Naive thymus-derived CD8-positive, alpha-beta T cell (primary cell): Measurements from ENCODE around the gene NINJ2. TPM values are rescaled to one million over a fixed set of nuclear protein-coding genes. Genes with fewer than 3 reads are reported as not detected.

Experiments
- ATAC-seq, 2 donors: fragments of 150-1000 bp; cut with Tn5 transposase in 1 of 2; sonication (Bioruptor Pico), chemical (Tn5 transposase) in 1 of 2; 1 replicate in 1 of 2; 2 replicates in 1 of 2; pipeline ENCODE4 v1.10.0; 2021; ENCODE audit warnings: mild to moderate bottlenecking in 2 of 2, moderate library complexity in 2 of 2
- POLR2A ChIA-PET: fragments of 350-600 bp; sonication (Branson Sonifier 250); formaldehyde crosslinking; loops from one replicate; lab custom pipeline; 2021; ENCODE audit warnings: antibody characterized with exemption; lab: Charles Lee
- DNase-seq, 10 donors: peaks; one replicate each; pipeline versions ENCODE4 v3.0.0 to v3.0.0-alpha.2; 2020 to 2022
- H3K27ac Mint-ChIP-seq, 10 donors: one replicate each; pipeline ENCODE4 v1.8.0; 2020 to 2022; ENCODE audit warnings: mild to moderate bottlenecking in 10 of 10, mixed read lengths in 10 of 10, moderate library complexity in 4 of 10, inconsistent platforms in 1 of 10
- H3K27me3 Mint-ChIP-seq, 5 donors: one replicate each; pipeline ENCODE4 v1.8.0; 2021 to 2022; ENCODE audit warnings: mixed read lengths in 5 of 5
- H3K36me3 Mint-ChIP-seq, 3 donors: one replicate each; pipeline ENCODE4 v1.8.0; 2020 to 2022; ENCODE audit warnings: mixed read lengths in 3 of 3, mild to moderate bottlenecking in 2 of 3, inconsistent platforms in 1 of 3
- H3K4me1 Mint-ChIP-seq, 4 donors: one replicate each; pipeline ENCODE4 v1.8.0; 2021 to 2022; ENCODE audit warnings: mixed read lengths in 4 of 4
- H3K4me3 Mint-ChIP-seq, 10 donors: one replicate each; pipeline ENCODE4 v1.8.0; 2020 to 2022; ENCODE audit warnings: mild to moderate bottlenecking in 10 of 10, mixed read lengths in 10 of 10, moderate library complexity in 6 of 10, inconsistent platforms in 1 of 10
- H3K9me3 Mint-ChIP-seq, 9 donors: one replicate each; pipeline ENCODE4 v1.8.0; 2020 to 2022; ENCODE audit warnings: mixed read lengths in 9 of 9, mild to moderate bottlenecking in 3 of 9, inconsistent platforms in 1 of 9, moderate library complexity in 1 of 9
- polyA plus RNA-seq, 3 donors: library from polyadenylated mRNA; unstranded; fragments of 300-500 nt; fragmentation: Illumina TruSeq; gene quantifications; one replicate each; pipeline ENCODE4 v1.2.3, GENCODE V29; 2021
- total RNA-seq, 8 experiments: library from RNA in 2 of 8; stranded (reverse) in 2 of 8; gene quantifications; one replicate each; pipeline ENCODE4 v1.2.3 and lab custom pipeline; 2021 to 2026

The NINJ2 gene
- total and polyA plus RNA-seq, 5 experiments from 2014 or later = 0.85 to 5.1 (median 3.9) TPM

GRCh38 chr12:560691-561390 lies 102.4 kb downstream of the NINJ2 start:
- Mint-ChIP-seq H3K9me3 (no peaks in the 10 kb centered on the region), H3K27me3 (no peaks in the 10 kb centered on the region), H3K27ac (peak overlapping the region in 8 of 10 donors; percentile 42 to 96 (median 61)), H3K4me3 (peak overlapping the region in 1 of 10 donors; percentile 78), H3K36me3 (peaks cover 0 to 9% (median 0%) of the 10 kb centered on the region in 3 donors), H3K4me1 (peaks cover 42 to 77% (median 62%) of the 10 kb centered on the region in 4 donors)
- POLR2A ChIA-PET = no interaction called here
- ATAC-seq (no peak), DNase-seq (peak in 1 of 10 donors; percentile 61)

GRCh38 chr12:559906-560455 lies 103.3 kb downstream of the NINJ2 start:
- peaks cover 0 to 9% (median 0%) of the 10 kb centered on the region in 3 donors for H3K36me3 Mint-ChIP-seq
- H3K4me1 Mint-ChIP-seq = peaks cover 41 to 75% (median 58%) of the 10 kb centered on the region in 4 donors
- no peaks in the 10 kb centered on the region for H3K27me3 Mint-ChIP-seq
- no peaks in the 10 kb centered on the region for H3K9me3 Mint-ChIP-seq
- DNase-seq (peak in 1 of 10 donors; percentile 22), ATAC-seq (no peak)
- peak overlapping the region; percentile 29 to 79 (median 67) for H3K27ac Mint-ChIP-seq
- POLR2A ChIA-PET = interaction anchor here (1.1 kb wide), 1 partner anchor 10 kb away, joined by 3 read pairs; no protein-coding TSS in a partner anchor
- H3K4me3 Mint-ChIP-seq = peak overlapping the region in 2 of 10 donors; percentile 11 to 34

GRCh38 chr12:559208-559905 lies 103.9 kb downstream of the NINJ2 start:
- Mint-ChIP-seq H3K27ac (peak overlapping the region in 9 of 10 donors; percentile 15 to 79 (median 63)), H3K4me3 (no peak overlapping the region), H3K9me3 (no peaks in the 10 kb centered on the region), H3K36me3 (peaks cover 0 to 9% (median 0%) of the 10 kb centered on the region in 3 donors), H3K27me3 (no peaks in the 10 kb centered on the region), H3K4me1 (peaks cover 38 to 69% (median 52%) of the 10 kb centered on the region in 4 donors)
- DNase-seq (peak in 1 of 10 donors; percentile 45), ATAC-seq (no peak)
- POLR2A ChIA-PET = interaction anchor here (1.1 kb wide), 3 partner anchors 10 to 171 kb away, joined by 3 to 13 read pairs (median 3); partner anchors contain the start of gene KDM5A

- Mint-ChIP-seq H3K9me3 (no peaks in the 10 kb centered on the region), H3K4me1 (peaks cover 36 to 67% (median 50%) of the 10 kb centered on the region in 4 donors), H3K27me3 (no peaks in the 10 kb centered on the region), H3K4me3 (no peak overlapping the region), H3K27ac (peak overlapping the region in 1 of 10 donors; percentile 38), H3K36me3 (peaks cover 0 to 9% (median 0%) of the 10 kb centered on the region in 3 donors)
- POLR2A ChIA-PET = interaction anchor here (1.1 kb wide), 2 partner anchors 11 to 170 kb away, joined by 3 to 13 read pairs; partner anchors contain the start of gene KDM5A
- DNase-seq (no peak), ATAC-seq (no peak)
Measured at GRCh38 chr12:558580-558979, 104.7 kb downstream of the NINJ2 start.

- DNase-seq = peak in 1 of 10 donors; percentile 56
- Mint-ChIP-seq H3K27ac (no peak overlapping the region), H3K4me1 (peaks cover 41 to 69% (median 52%) of the 10 kb centered on the region in 4 donors), H3K9me3 (no peaks in the 10 kb centered on the region), H3K4me3 (no peak overlapping the region), H3K27me3 (no peaks in the 10 kb centered on the region), H3K36me3 (peaks cover 0 to 8% (median 0%) of the 10 kb centered on the region in 3 donors)
- POLR2A ChIA-PET = interaction anchor here (0.9 kb wide), 1 partner anchor 18 kb away, joined by 3 read pairs; no protein-coding TSS in a partner anchor
- ATAC-seq = no peak
Measured at GRCh38 chr12:556498-556897, 106.7 kb downstream of the NINJ2 start.

GRCh38 chr12:554001-554285 lies 109.3 kb downstream of the NINJ2 start:
- Mint-ChIP-seq H3K36me3 (peaks cover 0 to 3% (median 0%) of the 10 kb centered on the region in 3 donors), H3K27ac (peak overlapping the region in 7 of 10 donors; percentile 41 to 92 (median 91)), H3K4me1 (peaks cover 35 to 66% (median 48%) of the 10 kb centered on the region in 4 donors), H3K9me3 (no peaks in the 10 kb centered on the region), H3K4me3 (peak overlapping the region in 7 of 10 donors; percentile 73 to 90 (median 80)), H3K27me3 (no peaks in the 10 kb centered on the region)
- ATAC-seq (no peak), DNase-seq (peak in 1 of 10 donors; percentile 43)
- POLR2A ChIA-PET = interaction anchor here (0.8 to 1.3 kb wide), 2 partner anchors 10 to 27 kb away, joined by 4 to 5 read pairs; no protein-coding TSS in a partner anchor

- Mint-ChIP-seq H3K27ac (peak overlapping the region; percentile 63 to 92 (median 86)), H3K36me3 (no peaks in the 10 kb centered on the region), H3K4me3 (peak overlapping the region; percentile 53 to 90 (median 78)), H3K9me3 (no peaks in the 10 kb centered on the region), H3K4me1 (peaks cover 35 to 66% (median 47%) of the 10 kb centered on the region in 4 donors), H3K27me3 (no peaks in the 10 kb centered on the region)
- ATAC-seq (peak; percentile 78 to 86), DNase-seq (peak in 5 of 10 donors; percentile 38 to 67 (median 55))
- POLR2A ChIA-PET = interaction anchor here (1.3 kb wide), 1 partner anchor 11 kb away, joined by 5 read pairs; no protein-coding TSS in a partner anchor
Measured at GRCh38 chr12:553216-554000, 109.8 kb downstream of the NINJ2 start.

GRCh38 chr12:552466-552865 lies 110.8 kb downstream of the NINJ2 start:
- Mint-ChIP-seq H3K4me1 (peaks cover 35 to 69% (median 45%) of the 10 kb centered on the region in 4 donors), H3K27ac (peak overlapping the region in 6 of 10 donors; percentile 65 to 92 (median 82)), H3K9me3 (no peaks in the 10 kb centered on the region), H3K36me3 (no peaks in the 10 kb centered on the region), H3K27me3 (no peaks in the 10 kb centered on the region), H3K4me3 (peak overlapping the region in 9 of 10 donors; percentile 22 to 90 (median 79))
- ATAC-seq = peak in 1 of 2 donors; percentile 2
- POLR2A ChIA-PET = interaction anchor here (0.6 to 1.6 kb wide), 2 partner anchors 12 to 121 kb away, joined by 5 to 6 read pairs; no protein-coding TSS in a partner anchor
- no peak for DNase-seq

- no peaks in the 10 kb centered on the region for H3K9me3 Mint-ChIP-seq
- peaks cover 1 to 14% (median 4%) of the 10 kb centered on the region in 5 donors for H3K27me3 Mint-ChIP-seq
- peak overlapping the region in 1 of 10 donors; percentile 29 for H3K4me3 Mint-ChIP-seq
- POLR2A ChIA-PET = interaction anchor here (0.6 to 1.4 kb wide), 4 partner anchors 11 to 1142 kb away, joined by 3 to 6 read pairs (median 4); no protein-coding TSS in a partner anchor
- ATAC-seq (no peak), DNase-seq (peak in 1 of 10 donors; percentile 59)
- peaks cover 41 to 67% (median 51%) of the 10 kb centered on the region in 4 donors for H3K4me1 Mint-ChIP-seq
- H3K27ac Mint-ChIP-seq = peak overlapping the region in 4 of 10 donors; percentile 5 to 63 (median 40)
- no peaks in the 10 kb centered on the region for H3K36me3 Mint-ChIP-seq
Measured at GRCh38 chr12:550473-551260, 112.6 kb downstream of the NINJ2 start.

- peak in 1 of 10 donors; percentile 44 for DNase-seq
- POLR2A ChIA-PET = no interaction called here
- Mint-ChIP-seq H3K27me3 (peaks cover 8 to 24% (median 12%) of the 10 kb centered on the region in 5 donors), H3K4me1 (peaks cover 41 to 70% (median 52%) of the 10 kb centered on the region in 4 donors), H3K4me3 (no peak overlapping the region), H3K27ac (peak overlapping the region in 1 of 10 donors; percentile 74), H3K36me3 (peaks cover 0 to under 1% (median 0%) of the 10 kb centered on the region in 3 donors), H3K9me3 (no peaks in the 10 kb centered on the region)
- no peak for ATAC-seq
Measured at GRCh38 chr12:549476-550082, 113.7 kb downstream of the NINJ2 start.
